H9 (cell line): ENCODE results near the gene RPL36. TPM values are rescaled to one million over a fixed set of nuclear protein-coding genes. Genes with fewer than 3 reads are reported as not detected.

Source experiments
- DNase-seq: peaks from one replicate; pipeline ENCODE4 v3.0.0-alpha.2; 2017
- H2AFZ ChIP-seq: one replicate; pipeline ENCODE4 v1.6.1; 2013; ENCODE audit warnings: mild to moderate bottlenecking, low read length, control low read depth, moderate library complexity
- H2AK5ac ChIP-seq: 2 replicates; pipeline ENCODE4 v1.6.1; 2013; ENCODE audit warnings: low read length, control low read depth, mixed read lengths; ENCODE audit not compliant: insufficient read length
- H2BK120ac ChIP-seq: one replicate; pipeline ENCODE4 v1.6.1; 2013; ENCODE audit warnings: low read depth, mild to moderate bottlenecking, low read length, control low read depth, inconsistent platforms; ENCODE audit not compliant: poor library complexity, severe bottlenecking
- H2BK12ac ChIP-seq: 2 replicates; pipeline ENCODE4 v1.6.1; 2013; ENCODE audit warnings: low read length, control low read depth, mixed read lengths, low read depth; ENCODE audit not compliant: insufficient read length
- H2BK15ac ChIP-seq: 2 replicates; pipeline ENCODE4 v1.6.1; 2013; ENCODE audit warnings: low read depth, low read length, control low read depth
- H2BK20ac ChIP-seq: one replicate; pipeline ENCODE4 v1.6.1; 2013; ENCODE audit warnings: low read depth, mild to moderate bottlenecking, low read length, control low read depth, inconsistent platforms; ENCODE audit not compliant: poor library complexity, severe bottlenecking
- H2BK5ac ChIP-seq: 2 replicates; pipeline ENCODE4 v1.6.1; 2013; ENCODE audit warnings: low read length, control low read depth, mixed read lengths; ENCODE audit not compliant: insufficient read length
- H3K14ac ChIP-seq: 2 replicates; pipeline ENCODE4 v1.6.1; 2013; ENCODE audit warnings: low read length, control low read depth; ENCODE audit not compliant: insufficient read depth
- H3K18ac ChIP-seq: 2 replicates; pipeline ENCODE4 v1.6.1; 2013; ENCODE audit warnings: low read depth, mild to moderate bottlenecking, mixed read lengths, low read length, control low read depth; ENCODE audit not compliant: insufficient read length
- H3K23ac ChIP-seq: 2 replicates; pipeline ENCODE4 v1.6.1; 2013; ENCODE audit warnings: low read length, control low read depth, mixed read lengths, low read depth; ENCODE audit not compliant: insufficient read length
- H3K23me2 ChIP-seq: 2 replicates; pipeline ENCODE4 v1.6.1; 2013; ENCODE audit warnings: low read depth, mild to moderate bottlenecking, mixed read lengths, low read length, control low read depth; ENCODE audit not compliant: insufficient read length, poor library complexity, severe bottlenecking
- H3K27ac ChIP-seq: 2 replicates; pipeline ENCODE4 v1.5.1; 2013; ENCODE audit warnings: low read length, control low read depth, mixed read lengths, low read depth; ENCODE audit not compliant: insufficient read length
- H3K27me3 ChIP-seq: 2 replicates; pipeline ENCODE4 v1.6.1; 2013; ENCODE audit warnings: low read length, control low read depth, inconsistent platforms; ENCODE audit not compliant: insufficient read depth
- H3K4ac ChIP-seq: 2 replicates; pipeline ENCODE4 v1.6.1; 2013; ENCODE audit warnings: low read depth, mild to moderate bottlenecking, control low read depth, inconsistent platforms, low read length, moderate library complexity
- H3K4me1 ChIP-seq: 2 replicates; pipeline ENCODE4 v1.6.1; 2013; ENCODE audit warnings: low read length, control low read depth, inconsistent platforms; ENCODE audit not compliant: insufficient read depth
- H3K4me2 ChIP-seq: 2 replicates; pipeline ENCODE4 v1.6.1; 2013; ENCODE audit warnings: low read length, control low read depth, mixed read lengths; ENCODE audit not compliant: insufficient read length, insufficient read depth
- H3K56ac ChIP-seq: 2 replicates; pipeline ENCODE4 v1.6.1; 2013; ENCODE audit warnings: low read depth, mild to moderate bottlenecking, mixed read lengths, low read length, control low read depth; ENCODE audit not compliant: insufficient read length
- H3K79me1 ChIP-seq: 2 replicates; pipeline ENCODE4 v1.6.1; 2013; ENCODE audit warnings: low read depth, mild to moderate bottlenecking, moderate library complexity, low read length, control low read depth, inconsistent platforms; ENCODE audit not compliant: insufficient read depth, poor library complexity, severe bottlenecking
- H3K79me2 ChIP-seq: 2 replicates; pipeline ENCODE4 v1.6.1; 2013; ENCODE audit warnings: low read length, control low read depth, inconsistent platforms; ENCODE audit not compliant: insufficient read depth
- H3K9ac ChIP-seq: 2 replicates; pipeline ENCODE4 v1.6.1; 2013; ENCODE audit warnings: low read length, control low read depth, mixed read lengths; ENCODE audit not compliant: insufficient read length; ENCODE audit errors: extremely low read depth
- H3K9me3 ChIP-seq: one replicate; pipeline ENCODE4 v1.6.1; 2013; ENCODE audit warnings: low read depth, low read length, inconsistent platforms; ENCODE audit not compliant: control insufficient read depth
- H3T11ph ChIP-seq: one replicate; pipeline ENCODE4 v1.6.1; 2013; ENCODE audit warnings: mild to moderate bottlenecking, low read length, control low read depth, inconsistent platforms
- H4K20me1 ChIP-seq: one replicate; pipeline ENCODE4 v1.6.1; 2013; ENCODE audit not compliant: control insufficient read depth, insufficient read length, insufficient read depth
- H4K5ac ChIP-seq: 2 replicates; pipeline ENCODE4 v1.6.1; 2013; ENCODE audit warnings: low read depth, mild to moderate bottlenecking, mixed read lengths, low read length, control low read depth; ENCODE audit not compliant: insufficient read length
- H4K8ac ChIP-seq: replicated peaks from 2 replicates; pipeline ENCODE4 v1.6.1; 2013; ENCODE audit warnings: low read length, control low read depth, mixed read lengths, low read depth; ENCODE audit not compliant: insufficient read length
- H4K91ac ChIP-seq: 2 replicates; pipeline ENCODE4 v1.6.1; 2013; ENCODE audit warnings: low read depth, mild to moderate bottlenecking, moderate library complexity, mixed read lengths, low read length, control low read depth; ENCODE audit not compliant: insufficient read length
- H3K27ac Mint-ChIP-seq, 3 experiments: 2 replicates in 2 of 3; 3 replicates in 1 of 3; pipeline ENCODE4 v1.8.0; 2020 to 2021; ENCODE audit warnings: mixed read lengths in 3 of 3, mild to moderate bottlenecking in 1 of 3, moderate library complexity in 1 of 3
- H3K27me3 Mint-ChIP-seq: 2 replicates; pipeline ENCODE4 v1.8.0; 2021; ENCODE audit warnings: low read depth, mild to moderate bottlenecking, moderate library complexity, mixed read lengths
- H3K36me3 Mint-ChIP-seq, 3 experiments: 2 replicates in 2 of 3; 3 replicates in 1 of 3; pipeline ENCODE4 v1.8.0; 2020 to 2021; ENCODE audit warnings: low read depth in 3 of 3, mixed read lengths in 3 of 3; ENCODE audit not compliant: insufficient read depth in 1 of 3
- H3K4me1 Mint-ChIP-seq, 2 experiments: 2 replicates each; pipeline ENCODE4 v1.8.0; 2020; ENCODE audit warnings: mixed read lengths in 2 of 2
- H3K4me3 Mint-ChIP-seq, 2 experiments: 2 replicates in 1 of 2; 3 replicates in 1 of 2; pipeline ENCODE4 v1.8.0; 2020 to 2021; ENCODE audit warnings: mild to moderate bottlenecking in 2 of 2, mixed read lengths in 2 of 2, moderate library complexity in 1 of 2
- H3K9me3 Mint-ChIP-seq, 2 experiments: 2 replicates in 1 of 2; 3 replicates in 1 of 2; pipeline ENCODE4 v1.8.0; 2020; ENCODE audit warnings: mild to moderate bottlenecking in 2 of 2, mixed read lengths in 2 of 2, moderate library complexity in 1 of 2
- WGBS: extraction: QIAGEN DNeasy Blood & Tissue Kit; methylation state at CpG from one replicate; pipeline ENCODE4 v1.1.7; 2013; ENCODE audit warnings: missing lambda C conversion rate, low lambda C conversion rate, mixed read lengths; ENCODE audit not compliant: insufficient read length; ENCODE audit errors: extremely low coverage; 5-methylcytosine and 5-hydroxymethylcytosine counted together
- total RNA-seq: library from RNA; stranded (reverse); gene quantifications from 2 replicates; pipeline ENCODE4 v1.2.1, GENCODE V29; 2021
- TF ChIP-seq, protein P1 (sequence below): fragments of 200-600 bp; sonication (generic); conservative IDR thresholded peaks from 3 replicates; pipeline ENCODE4 v1.8.0; 2021; ENCODE audit warnings: antibody characterized with exemption, mild to moderate bottlenecking

The RPL36 gene
- total RNA-seq, 1 experiment from 2014 or later = 1,074 TPM

- no peak overlapping the region for H3K27ac ChIP-seq
- H4K8ac ChIP-seq = no peak overlapping the region
- Mint-ChIP-seq H3K36me3 (peaks cover 26 to 45% (median 34%) of the 10 kb centered on the region in 3 experiments), H3K9me3 (no peaks in the 10 kb centered on the region; a peak in 2 of 5 replicates), H3K27ac (peak overlapping the region in 2 of 3 experiments; percentile 48 to 68; a peak in 4 of 7 replicates), H3K4me3 (peak overlapping the region; percentile 63 to 91), H3K27me3 (no peaks in the 10 kb centered on the region), H3K4me1 (peaks cover 16 to 18% of the 10 kb centered on the region in 2 experiments)
- no peak overlapping the region for H3K9ac ChIP-seq
- H2BK5ac ChIP-seq = no peak overlapping the region
- H2BK15ac ChIP-seq = no peak overlapping the region
- no peak overlapping the region for H3K23ac ChIP-seq
- H4K5ac ChIP-seq = no peak overlapping the region
- H3K79me1 ChIP-seq = peaks cover 4% of the 10 kb centered on the region
- H3K56ac ChIP-seq = no peak overlapping the region
- H2AFZ ChIP-seq = no peak overlapping the region
- H2AK5ac ChIP-seq = no peak overlapping the region
- peaks cover 31% of the 10 kb centered on the region for H3K79me2 ChIP-seq
- H3K23me2 ChIP-seq = peaks cover 9% of the 10 kb centered on the region
- H3K18ac ChIP-seq = no peak overlapping the region
- no peaks in the 10 kb centered on the region for H3K4me1 ChIP-seq
- H4K20me1 ChIP-seq = no peaks in the 10 kb centered on the region
- TF ChIP-seq, protein P1, sequence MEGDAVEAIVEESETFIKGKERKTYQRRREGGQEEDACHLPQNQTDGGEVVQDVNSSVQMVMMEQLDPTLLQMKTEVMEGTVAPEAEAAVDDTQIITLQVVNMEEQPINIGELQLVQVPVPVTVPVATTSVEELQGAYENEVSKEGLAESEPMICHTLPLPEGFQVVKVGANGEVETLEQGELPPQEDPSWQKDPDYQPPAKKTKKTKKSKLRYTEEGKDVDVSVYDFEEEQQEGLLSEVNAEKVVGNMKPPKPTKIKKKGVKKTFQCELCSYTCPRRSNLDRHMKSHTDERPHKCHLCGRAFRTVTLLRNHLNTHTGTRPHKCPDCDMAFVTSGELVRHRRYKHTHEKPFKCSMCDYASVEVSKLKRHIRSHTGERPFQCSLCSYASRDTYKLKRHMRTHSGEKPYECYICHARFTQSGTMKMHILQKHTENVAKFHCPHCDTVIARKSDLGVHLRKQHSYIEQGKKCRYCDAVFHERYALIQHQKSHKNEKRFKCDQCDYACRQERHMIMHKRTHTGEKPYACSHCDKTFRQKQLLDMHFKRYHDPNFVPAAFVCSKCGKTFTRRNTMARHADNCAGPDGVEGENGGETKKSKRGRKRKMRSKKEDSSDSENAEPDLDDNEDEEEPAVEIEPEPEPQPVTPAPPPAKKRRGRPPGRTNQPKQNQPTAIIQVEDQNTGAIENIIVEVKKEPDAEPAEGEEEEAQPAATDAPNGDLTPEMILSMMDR = no peak
- no peak overlapping the region for H3K4me2 ChIP-seq
- no peak overlapping the region for H3K14ac ChIP-seq
- H4K91ac ChIP-seq = no peak overlapping the region
- WGBS = no CpG with 5 or more reads among the region's 8 CpGs
- H2BK12ac ChIP-seq = no peak overlapping the region
- H2BK120ac ChIP-seq = no peak overlapping the region
- no peaks in the 10 kb centered on the region for H3K27me3 ChIP-seq
- no peaks in the 10 kb centered on the region for H3K9me3 ChIP-seq
- no peak overlapping the region for H3K4ac ChIP-seq
- no peak overlapping the region for H2BK20ac ChIP-seq
- no peak overlapping the region for H3T11ph ChIP-seq
- no peak for DNase-seq
Observed at GRCh38 chr19:5717215-5717935, 27.3 kb downstream of the RPL36 start.
